Smooth muscle cell (in vitro differentiated cells): ENCODE data around the gene CELA3A. TPM values are rescaled to one million over a fixed set of nuclear protein-coding genes. Genes with fewer than 3 reads are reported as not detected.

ENCODE experiments used
- DNase-seq: peaks from one replicate; lab custom pipeline; 2025; ENCODE audit not compliant: unreplicated experiment; lab: John Stamatoyannopoulos, UW
- H2AFZ ChIP-seq: fragments of 200-600 bp; sonication (generic); 2 replicates; pipeline ENCODE4 v1.6.0; 2016; ENCODE audit warnings: antibody characterized with exemption, low read depth, mild to moderate bottlenecking
- H3F3A ChIP-seq: fragments of 200-600 bp; sonication (generic); 2 replicates; pipeline ENCODE4 v1.6.0; 2017; ENCODE audit warnings: antibody characterized with exemption, low read depth
- H3K27ac ChIP-seq: fragments of 200-600 bp; sonication (generic); 2 replicates; pipeline ENCODE4 v1.5.1; 2016; ENCODE audit warnings: low read depth, mild to moderate bottlenecking
- H3K27me3 ChIP-seq: fragments of 200-600 bp; sonication (generic); 2 replicates; pipeline ENCODE4 v1.6.1; 2016; ENCODE audit warnings: low read depth, mild to moderate bottlenecking
- H3K36me3 ChIP-seq: fragments of 200-600 bp; sonication (generic); 2 replicates; pipeline ENCODE4 v1.5.1; 2016; ENCODE audit warnings: low read depth
- H3K4me1 ChIP-seq: fragments of 200-600 bp; sonication (generic); 2 replicates; pipeline ENCODE4 v1.5.1; 2016; ENCODE audit warnings: low read depth
- H3K4me2 ChIP-seq: fragments of 200-600 bp; sonication (generic); 2 replicates; pipeline ENCODE4 v1.6.0; 2016; ENCODE audit warnings: mild to moderate bottlenecking
- H3K4me3 ChIP-seq: fragments of 200-600 bp; sonication (generic); 2 replicates; pipeline ENCODE4 v1.5.1; 2016; ENCODE audit warnings: mild to moderate bottlenecking
- H3K79me2 ChIP-seq: fragments of 200-600 bp; sonication (generic); 2 replicates; pipeline ENCODE4 v1.6.0; 2016; ENCODE audit warnings: low read depth, mild to moderate bottlenecking
- H3K9ac ChIP-seq: fragments of 200-600 bp; sonication (generic); 2 replicates; pipeline ENCODE4 v1.6.0; 2016; ENCODE audit warnings: low read depth
- H3K9me3 ChIP-seq: fragments of 200-600 bp; sonication (generic); replicated peaks from 2 replicates; pipeline ENCODE4 v1.5.1; 2016; ENCODE audit warnings: low read depth
- H4K20me1 ChIP-seq: fragments of 200-600 bp; sonication (generic); 2 replicates; pipeline ENCODE4 v1.6.0; 2016; ENCODE audit warnings: low read depth
- WGBS: methylation state at CpG from one replicate; pipeline ENCODE4 v1.1.7; 2016; ENCODE audit warnings: low lambda C conversion rate; 5-methylcytosine and 5-hydroxymethylcytosine counted together
- polyA plus RNA-seq: library from polyadenylated mRNA; unstranded; fragments of >200 nt; fragmentation: Nextera tagmentation; extraction: Ambion mirVana; gene quantifications from 2 replicates; pipeline ENCODE4 v1.2.1, GENCODE V29; 2016
- total RNA-seq: library from RNA; depleted of rRNA; stranded (reverse); fragments of >200 nt; gene quantifications from 2 replicates; pipeline ENCODE4 v1.2.3, GENCODE V29; 2014
- TF ChIP-seq, protein P1 (sequence below): fragments of 200-600 bp; sonication (generic); IDR thresholded peaks from 2 replicates; pipeline ENCODE4 v1.5.1; 2017; ENCODE audit warnings: borderline replicate concordance, mild to moderate bottlenecking, antibody characterized with exemption; ENCODE audit not compliant: insufficient read depth, poor library complexity, severe bottlenecking

Gene CELA3A
- total and polyA plus RNA-seq, 2 experiments from 2014 or later: not detected

DNA sequence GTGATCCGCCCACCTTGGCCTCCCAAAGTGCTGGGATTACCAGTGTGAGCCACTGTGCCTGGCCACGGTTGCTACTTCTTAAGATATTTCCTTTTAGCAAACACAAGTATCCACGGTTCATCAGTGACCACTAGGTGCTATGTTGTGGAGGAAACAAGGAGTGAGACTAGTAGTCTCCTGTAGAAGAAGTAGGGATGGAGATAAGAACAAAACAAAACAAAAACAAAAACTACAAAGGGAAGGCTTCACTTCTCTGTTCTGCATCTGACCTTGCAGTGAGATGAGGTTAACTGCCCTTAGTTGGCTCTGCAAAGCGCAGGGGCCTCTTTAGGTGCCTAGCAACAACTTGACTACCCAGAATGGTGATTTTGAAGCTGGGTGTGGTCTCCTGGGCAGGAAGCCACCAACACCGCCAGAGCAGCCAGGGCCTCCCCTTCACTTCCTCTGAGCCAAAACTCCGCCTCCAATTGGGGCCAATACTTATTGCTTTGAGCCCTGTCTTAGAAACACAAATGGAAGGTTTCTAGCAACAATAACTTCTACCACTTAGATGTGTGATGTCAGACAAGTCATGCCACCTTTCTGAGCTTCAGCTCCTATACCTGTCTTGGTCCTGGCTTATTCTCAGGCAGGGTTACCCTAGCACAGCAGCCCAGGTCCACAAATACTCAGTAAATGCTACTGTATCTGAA, 38.3 kb downstream of the CELA3A start:
- Histone ChIP-seq H3K36me3 (no peaks in the 10 kb centered on the region), H3K27ac (no peak overlapping the region), H3K9me3 (no peaks in the 10 kb centered on the region), H3K4me2 (no peak overlapping the region), H4K20me1 (peaks cover 2% of the 10 kb centered on the region), H3K9ac (no peak overlapping the region), H3K79me2 (no peaks in the 10 kb centered on the region), H2AFZ (no peak overlapping the region), H3F3A (no peaks in the 10 kb centered on the region), H3K27me3 (no peaks in the 10 kb centered on the region), H3K4me1 (peaks cover 1% of the 10 kb centered on the region), H3K4me3 (no peak overlapping the region)
- TF ChIP-seq, protein P1, sequence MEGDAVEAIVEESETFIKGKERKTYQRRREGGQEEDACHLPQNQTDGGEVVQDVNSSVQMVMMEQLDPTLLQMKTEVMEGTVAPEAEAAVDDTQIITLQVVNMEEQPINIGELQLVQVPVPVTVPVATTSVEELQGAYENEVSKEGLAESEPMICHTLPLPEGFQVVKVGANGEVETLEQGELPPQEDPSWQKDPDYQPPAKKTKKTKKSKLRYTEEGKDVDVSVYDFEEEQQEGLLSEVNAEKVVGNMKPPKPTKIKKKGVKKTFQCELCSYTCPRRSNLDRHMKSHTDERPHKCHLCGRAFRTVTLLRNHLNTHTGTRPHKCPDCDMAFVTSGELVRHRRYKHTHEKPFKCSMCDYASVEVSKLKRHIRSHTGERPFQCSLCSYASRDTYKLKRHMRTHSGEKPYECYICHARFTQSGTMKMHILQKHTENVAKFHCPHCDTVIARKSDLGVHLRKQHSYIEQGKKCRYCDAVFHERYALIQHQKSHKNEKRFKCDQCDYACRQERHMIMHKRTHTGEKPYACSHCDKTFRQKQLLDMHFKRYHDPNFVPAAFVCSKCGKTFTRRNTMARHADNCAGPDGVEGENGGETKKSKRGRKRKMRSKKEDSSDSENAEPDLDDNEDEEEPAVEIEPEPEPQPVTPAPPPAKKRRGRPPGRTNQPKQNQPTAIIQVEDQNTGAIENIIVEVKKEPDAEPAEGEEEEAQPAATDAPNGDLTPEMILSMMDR: no peak
- WGBS: 73% methylated on average over 6 of the region's 6 CpGs
- DNase-seq: no peak

DNA sequence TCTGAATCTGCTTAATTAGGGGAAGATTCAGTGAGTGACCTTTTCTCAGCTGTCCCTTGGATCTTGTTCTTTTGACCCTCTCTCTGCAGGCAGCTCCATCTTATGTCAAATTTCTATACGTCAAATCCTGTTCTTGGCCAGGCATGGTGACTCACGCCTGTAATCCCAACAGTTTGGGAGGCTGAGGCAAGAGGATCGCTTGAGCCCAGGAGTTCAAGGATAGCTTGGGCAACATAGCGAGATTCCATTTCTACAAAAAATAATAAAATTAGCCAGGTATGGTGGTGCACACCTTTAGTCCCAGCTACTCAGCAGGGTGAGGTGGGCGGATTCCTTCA, 38.8 kb downstream of the CELA3A start:
- WGBS: 89% methylated on average over 5 of the region's 5 CpGs
- TF ChIP-seq, protein P1: no peak
- Histone ChIP-seq H3K4me2 (no peak overlapping the region), H3K4me1 (peaks cover 4% of the 10 kb centered on the region), H4K20me1 (peaks cover 4% of the 10 kb centered on the region), H3K9ac (no peak overlapping the region), H3K27ac (no peak overlapping the region), H3K9me3 (no peaks in the 10 kb centered on the region), H2AFZ (no peak overlapping the region), H3F3A (no peaks in the 10 kb centered on the region), H3K79me2 (no peaks in the 10 kb centered on the region), H3K36me3 (no peaks in the 10 kb centered on the region), H3K27me3 (no peaks in the 10 kb centered on the region), H3K4me3 (no peak overlapping the region)
- no peak for DNase-seq

DNA sequence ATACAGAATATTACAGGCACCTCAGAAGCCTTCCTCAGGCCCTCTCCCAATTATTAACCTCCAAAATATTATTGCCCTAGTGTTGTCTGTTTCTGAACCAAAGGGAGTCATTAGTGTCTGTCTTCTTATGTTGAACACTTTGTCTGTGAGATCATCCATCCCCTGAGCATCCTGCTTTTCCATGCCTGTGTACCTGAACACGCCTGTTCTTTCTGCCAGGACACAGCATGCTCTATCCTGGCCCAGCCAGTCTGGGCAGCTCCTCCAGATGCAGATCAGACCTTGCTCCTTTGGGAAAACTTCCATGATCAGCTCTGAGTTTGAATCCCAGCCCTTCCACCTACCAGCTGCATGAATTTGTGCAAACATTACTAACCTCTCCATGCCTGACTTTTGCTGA, 40.0 kb downstream of the CELA3A start:
- Histone ChIP-seq H3K4me2 (no peak overlapping the region), H3K9ac (no peak overlapping the region), H3K9me3 (no peaks in the 10 kb centered on the region), H3K27ac (no peak overlapping the region), H3K4me3 (no peak overlapping the region), H3K36me3 (no peaks in the 10 kb centered on the region), H2AFZ (no peak overlapping the region), H3K4me1 (peaks cover 4% of the 10 kb centered on the region), H3F3A (no peaks in the 10 kb centered on the region), H3K27me3 (no peaks in the 10 kb centered on the region), H3K79me2 (no peaks in the 10 kb centered on the region), H4K20me1 (peaks cover 4% of the 10 kb centered on the region)
- 72% methylated on average over 1 of the region's 1 CpG for WGBS
- TF ChIP-seq, protein P1: no peak
- no peak for DNase-seq

DNA sequence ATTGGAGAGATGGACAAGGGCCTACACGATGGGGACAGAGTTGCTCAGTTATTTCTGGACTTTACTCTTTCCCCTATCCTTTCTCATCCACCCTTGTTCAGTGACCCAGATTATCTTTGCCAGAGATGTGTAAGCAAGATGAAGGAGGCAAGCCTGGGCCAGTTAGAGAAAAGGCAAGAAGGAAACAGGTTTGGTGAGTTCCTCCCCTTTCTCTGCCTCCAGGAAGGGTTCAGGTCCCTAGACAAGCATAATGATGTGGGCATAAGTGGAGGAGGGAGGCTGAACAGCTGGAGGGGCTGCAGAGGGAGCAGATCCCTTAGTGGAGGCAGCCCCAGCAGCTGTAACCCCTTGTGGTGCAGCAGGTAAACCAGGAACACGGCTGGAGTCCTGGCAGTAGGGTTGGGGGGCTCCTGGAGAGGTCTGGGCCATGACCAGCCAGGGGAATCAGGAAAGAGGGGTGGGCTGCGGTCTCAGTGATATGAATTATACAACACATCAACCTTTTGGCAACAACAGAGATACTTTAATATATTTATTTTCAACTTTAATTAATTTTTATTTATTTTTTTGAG, 41.8 kb downstream of the CELA3A start:
- no peak for DNase-seq
- Histone ChIP-seq H3K27me3 (no peaks in the 10 kb centered on the region), H3K9me3 (no peaks in the 10 kb centered on the region), H3K79me2 (no peaks in the 10 kb centered on the region), H2AFZ (no peak overlapping the region), H3K27ac (no peak overlapping the region), H3K36me3 (no peaks in the 10 kb centered on the region), H3K4me2 (no peak overlapping the region), H3K9ac (no peak overlapping the region), H3F3A (no peaks in the 10 kb centered on the region), H3K4me3 (no peak overlapping the region), H3K4me1 (peaks cover 4% of the 10 kb centered on the region), H4K20me1 (peaks cover 4% of the 10 kb centered on the region)
- TF ChIP-seq, protein P1: no peak
- 84% methylated on average over 3 of the region's 3 CpGs for WGBS
